Measurements from ENCODE around the gene NATD1. TPM values are rescaled to one million over a fixed set of nuclear protein-coding genes. Genes with fewer than 3 reads are reported as not detected.

NATD1 gene
- total RNA-seq (2021) (0.75 and 2.3 TPM in 2 replicates), Bru-seq, nascent RNA (percentile 22 among the genes with signal in this experiment), BruChase-seq, experiment 1, labeled RNA remaining after a 2-hour chase (percentile 34 among the genes with signal in this experiment), BruChase-seq, experiment 2, labeled RNA remaining after a 6-hour chase (percentile 26 among the genes with signal in this experiment)
- long read RNA-seq, partial matches to known transcripts = 0 of 4 reads
- long read RNA-seq, other reads (novel, unspliced or antisense) = 4 of 4 reads

- BruUV-seq (replicated peaks) = no TSS peak
- Histone ChIP-seq H3K9me3 (ENCODE audit: low read depth, low read length, poor library complexity, severe bottlenecking) (no peaks in the 10 kb centered on the region), H3K4me1 (ENCODE audit: insufficient read depth, low read length, poor library complexity, severe bottlenecking) (no peaks in the 10 kb centered on the region), H3K27ac (ENCODE audit: low read depth, low read length, poor library complexity, severe bottlenecking) (no peak within 1 kb of the TSS), H3K4me3 (ENCODE audit: low read depth, low read length, poor library complexity, severe bottlenecking) (peak within 1 kb of the TSS; percentile 48), H3K36me3 (ENCODE audit: insufficient read depth, low read length, poor library complexity, severe bottlenecking) (no peaks in the 10 kb centered on the region), H3K27me3 (replicated peaks; ENCODE audit: insufficient read depth, low read depth, low read length, poor library complexity) (no peaks in the 10 kb centered on the region)
- TF ChIP-seq EZH2 (IDR thresholded peaks at IDR 0.05; ENCODE audit: borderline replicate concordance, low read depth, low read length, poor library complexity, severe bottlenecking) = no peak
- no peak for TF ChIP-seq CTCF (conservative IDR thresholded peaks at IDR 0.05; ENCODE audit: low read depth, low read length)
- ChIA-PET POLR2A (ENCODE audit: low non-redundant PET) (interaction anchor here (0.6 kb wide), 1 partner anchor 18 kb away, joined by 4 read pairs; no protein-coding TSS in a partner anchor), CTCF (no interaction called here)
- intact Hi-C loops (cut with micrococcal nuclease; ENCODE audit: unreplicated experiment) = loop anchor here (2.0 kb wide), 1 partner anchor 22 kb away; no protein-coding TSS in a partner anchor
- DNase-seq (ENCODE audit: low spot score) = peak; percentile 89
Measured at GRCh38 chr17:21252796-21253645, at the start of gene NATD1. NATD1 (minus strand) TSS chr17:21253410; CDS start chr17:21253264, 146 bp downstream.

GRCh38 chr17:21301593-21302550 is 48.7 kb upstream of the NATD1 start:
- DNase-seq (ENCODE audit: low spot score) = no peak
- peaks cover 10% of the 10 kb centered on the region for H3K36me3 ChIP-seq (ENCODE audit: insufficient read depth, low read length, poor library complexity, severe bottlenecking)
- no peaks in the 10 kb centered on the region for H3K4me1 ChIP-seq (ENCODE audit: insufficient read depth, low read length, poor library complexity, severe bottlenecking)
- ChIA-PET POLR2A (ENCODE audit: low non-redundant PET) (no interaction called here), CTCF (no interaction called here)
- no TSS peak for BruUV-seq (replicated peaks)
- no peak for TF ChIP-seq EZH2 (IDR thresholded peaks at IDR 0.05; ENCODE audit: borderline replicate concordance, low read depth, low read length, poor library complexity, severe bottlenecking)
- no peak for TF ChIP-seq CTCF (conservative IDR thresholded peaks at IDR 0.05; ENCODE audit: low read depth, low read length)
- intact Hi-C loops (cut with micrococcal nuclease; ENCODE audit: unreplicated experiment) = no loop called here
- no peak overlapping the region for H3K4me3 ChIP-seq (ENCODE audit: low read depth, low read length, poor library complexity, severe bottlenecking)
- no peaks in the 10 kb centered on the region for H3K27me3 ChIP-seq (replicated peaks; ENCODE audit: insufficient read depth, low read depth, low read length, poor library complexity)
- no peak overlapping the region for H3K27ac ChIP-seq (ENCODE audit: low read depth, low read length, poor library complexity, severe bottlenecking)
- peaks cover 10% of the 10 kb centered on the region for H3K9me3 ChIP-seq (ENCODE audit: low read depth, low read length, poor library complexity, severe bottlenecking)
